ENCODE data around the gene LRRC4. TPM values are rescaled to one million over a fixed set of nuclear protein-coding genes. Genes with fewer than 3 reads are reported as not detected.

Gene LRRC4
- total RNA-seq, 4 donors from 2014 or later = 0.29 to 2.5 (median 1.2) TPM

DNA sequence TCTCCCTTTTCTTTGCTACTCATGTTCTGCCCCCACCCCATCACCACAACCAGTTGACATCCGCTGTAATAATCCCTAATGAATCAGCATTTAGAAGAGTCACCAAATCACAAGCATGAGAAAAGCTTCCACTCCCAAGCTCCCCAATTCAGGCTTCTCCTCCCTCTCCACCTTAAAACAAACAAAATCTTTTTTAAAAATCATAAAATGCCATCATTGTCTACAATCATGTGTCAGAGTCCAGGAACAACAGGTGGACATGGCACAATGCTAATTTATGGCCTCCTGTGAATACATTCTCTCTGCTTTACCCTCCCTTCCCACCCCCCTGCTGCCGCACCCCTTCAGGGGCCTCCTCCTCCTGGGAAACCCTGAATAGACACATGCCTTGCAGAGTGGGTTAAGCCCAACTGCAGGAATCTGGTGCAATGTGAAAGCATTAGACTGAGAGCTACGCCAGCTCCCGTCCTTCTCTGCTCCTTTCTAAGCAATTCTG lies 3.7 kb downstream of the LRRC4 start:
- H3K27ac ChIP-seq = no peak overlapping the region
- no peak for DNase-seq
- no peaks in the 10 kb centered on the region for H3K27me3 ChIP-seq
- intact Hi-C loops (cut with DNase I; ENCODE audit: low total_unique reads) = no loop called here
- H3K36me3 ChIP-seq = no peaks in the 10 kb centered on the region
- H3K9me3 ChIP-seq = no peaks in the 10 kb centered on the region
- TF ChIP-seq POLR2A (IDR thresholded peaks at IDR 0.05) (no peak), CTCF (IDR thresholded peaks at IDR 0.05) (no peak)
- H3K4me1 ChIP-seq = peaks cover 5 to 6% of the 10 kb centered on the region in 2 donors
- no peak overlapping the region for H3K4me3 ChIP-seq

- no peak for DNase-seq
- H3K27me3 ChIP-seq = no peaks in the 10 kb centered on the region
- TF ChIP-seq CTCF (IDR thresholded peaks at IDR 0.05) (no peak), POLR2A (IDR thresholded peaks at IDR 0.05) (no peak)
- no peaks in the 10 kb centered on the region for H3K36me3 ChIP-seq
- H3K27ac ChIP-seq = no peak overlapping the region
- intact Hi-C loops (cut with DNase I; ENCODE audit: low total_unique reads) = no loop called here
- H3K4me3 ChIP-seq = no peak overlapping the region
- H3K4me1 ChIP-seq = peaks cover 5% of the 10 kb centered on the region in 2 donors
- H3K9me3 ChIP-seq = no peaks in the 10 kb centered on the region
These were observed 4.7 kb downstream of the LRRC4 start for GRCh38 chr7:128026551-128026950.

GRCh38 chr7:128025819-128026218 lies 5.4 kb downstream of the LRRC4 start:
- H3K4me1 ChIP-seq = peaks cover 5% of the 10 kb centered on the region in 2 donors
- H3K27ac ChIP-seq = no peak overlapping the region
- no peak for TF ChIP-seq CTCF (IDR thresholded peaks at IDR 0.05)
- TF ChIP-seq POLR2A (IDR thresholded peaks at IDR 0.05) = no peak
- H3K4me3 ChIP-seq = no peak overlapping the region
- DNase-seq = no peak
- no peaks in the 10 kb centered on the region for H3K9me3 ChIP-seq
- intact Hi-C loops (cut with DNase I; ENCODE audit: low total_unique reads) = no loop called here
- H3K27me3 ChIP-seq = no peaks in the 10 kb centered on the region
- H3K36me3 ChIP-seq = no peaks in the 10 kb centered on the region

DNA sequence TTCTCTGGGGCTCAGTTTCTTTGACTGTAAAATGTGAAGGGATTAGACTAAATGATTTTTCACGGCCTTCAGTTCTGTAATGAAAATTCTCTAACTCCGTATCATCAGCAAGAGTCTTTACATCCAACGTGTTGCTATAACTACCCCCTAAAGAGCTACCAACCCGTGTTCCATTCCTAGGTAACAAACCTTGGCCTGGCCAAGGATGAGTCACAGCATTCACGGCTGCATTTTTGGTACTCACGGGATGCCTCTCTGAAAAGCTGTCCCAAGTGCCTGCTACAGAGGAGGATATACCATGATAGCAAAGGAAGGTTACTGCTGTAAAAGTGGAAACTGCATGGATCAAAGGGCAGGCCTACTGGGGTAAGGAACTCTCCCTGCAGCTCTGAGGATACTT lies 5.9 kb downstream of the LRRC4 start:
- no peak for DNase-seq
- intact Hi-C loops (cut with DNase I; ENCODE audit: low total_unique reads) = no loop called here
- H3K36me3 ChIP-seq = no peaks in the 10 kb centered on the region
- no peak overlapping the region for H3K4me3 ChIP-seq
- no peaks in the 10 kb centered on the region for H3K27me3 ChIP-seq
- H3K27ac ChIP-seq = no peak overlapping the region
- H3K4me1 ChIP-seq = peaks cover 5% of the 10 kb centered on the region in 2 donors
- TF ChIP-seq CTCF (IDR thresholded peaks at IDR 0.05) = no peak
- TF ChIP-seq POLR2A (IDR thresholded peaks at IDR 0.05) = no peak
- no peaks in the 10 kb centered on the region for H3K9me3 ChIP-seq

GRCh38 chr7:128024151-128024550 lies 7.1 kb downstream of the LRRC4 start:
- intact Hi-C loops (cut with DNase I; ENCODE audit: low total_unique reads) = no loop called here

More at GRCh38 chr7:128024151-128024550, 7.1 kb downstream of the LRRC4 start:
- no peak overlapping the region for H3K4me3 ChIP-seq
- no peaks in the 10 kb centered on the region for H3K36me3 ChIP-seq
- peaks cover 5% of the 10 kb centered on the region in 2 donors for H3K4me1 ChIP-seq
- no peaks in the 10 kb centered on the region for H3K27me3 ChIP-seq
- H3K27ac ChIP-seq = no peak overlapping the region
- no peak for DNase-seq
- TF ChIP-seq POLR2A (IDR thresholded peaks at IDR 0.05) (no peak), CTCF (IDR thresholded peaks at IDR 0.05) (no peak)
- H3K9me3 ChIP-seq = no peaks in the 10 kb centered on the region

All from uterus (tissue), 4 donors.